ENCODE results near the gene NIPAL3. TPM values are rescaled to one million over a fixed set of nuclear protein-coding genes. Genes with fewer than 3 reads are reported as not detected.
A peak's percentile ranks its signal among the peaks of the same experiment; 100 is the strongest.

The NIPAL3 gene
- total RNA-seq, 1 experiment from 2014 or later, result 40.8 TPM

DNA sequence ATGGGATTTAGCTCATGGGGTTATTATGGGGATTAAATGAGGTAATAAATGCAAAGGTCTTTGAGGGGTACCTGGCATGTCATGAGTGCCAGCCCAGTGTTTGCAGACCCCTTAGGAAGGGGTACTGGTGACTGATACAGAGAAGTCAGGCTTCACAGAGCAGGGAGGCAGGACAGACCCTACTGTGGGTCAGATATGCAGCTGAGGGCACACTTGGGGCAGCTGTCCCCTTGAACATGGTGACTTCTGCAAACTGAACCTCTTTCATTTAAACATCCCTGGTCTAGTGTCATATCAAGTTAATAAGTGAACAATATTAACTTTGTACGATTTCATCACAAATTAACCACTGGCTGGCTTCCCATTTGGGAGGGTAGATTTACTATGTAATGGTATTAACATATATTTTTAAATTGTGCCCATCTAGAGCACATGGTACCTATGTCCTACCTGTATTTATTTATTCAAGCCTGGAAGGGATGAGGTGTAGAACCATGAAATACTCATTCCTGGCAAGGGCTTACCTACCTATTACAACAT, 27.9 kb upstream of the NIPAL3 start:
- H4K20me1 ChIP-seq (ENCODE audit: insufficient read depth, low read depth, low read length), result peaks cover 21% of the 10 kb centered on the region; the same call in 1 of the 2 replicates
- no peak overlapping the region for H2AFZ ChIP-seq (ENCODE audit: low read length)
- no peaks in the 10 kb centered on the region for H3K79me2 ChIP-seq (ENCODE audit: low read length)
- peaks cover 39% of the 10 kb centered on the region for H3K4me1 ChIP-seq (ENCODE audit: low read length)
- H3K27me3 ChIP-seq (ENCODE audit: low read length), result no peaks in the 10 kb centered on the region
- no peak overlapping the region for H3K27ac ChIP-seq (ENCODE audit: low read length)
- no peak overlapping the region for H3K4me2 ChIP-seq (ENCODE audit: low read depth, low read length, poor library complexity, severe bottlenecking)
- no peak overlapping the region for H3K4me3 ChIP-seq (ENCODE audit: low read length)
- no peaks in the 10 kb centered on the region for H3K9me3 ChIP-seq (ENCODE audit: low read length)
- no peak for DNase-seq
- no peaks in the 10 kb centered on the region for H3K36me3 ChIP-seq (ENCODE audit: insufficient read depth, low read length)
- no peak overlapping the region for H3K9ac ChIP-seq (ENCODE audit: low read length)
- no peaks in the 10 kb centered on the region for H3K9me2 ChIP-seq (replicated peaks; ENCODE audit: insufficient read depth, low read length)

DNA sequence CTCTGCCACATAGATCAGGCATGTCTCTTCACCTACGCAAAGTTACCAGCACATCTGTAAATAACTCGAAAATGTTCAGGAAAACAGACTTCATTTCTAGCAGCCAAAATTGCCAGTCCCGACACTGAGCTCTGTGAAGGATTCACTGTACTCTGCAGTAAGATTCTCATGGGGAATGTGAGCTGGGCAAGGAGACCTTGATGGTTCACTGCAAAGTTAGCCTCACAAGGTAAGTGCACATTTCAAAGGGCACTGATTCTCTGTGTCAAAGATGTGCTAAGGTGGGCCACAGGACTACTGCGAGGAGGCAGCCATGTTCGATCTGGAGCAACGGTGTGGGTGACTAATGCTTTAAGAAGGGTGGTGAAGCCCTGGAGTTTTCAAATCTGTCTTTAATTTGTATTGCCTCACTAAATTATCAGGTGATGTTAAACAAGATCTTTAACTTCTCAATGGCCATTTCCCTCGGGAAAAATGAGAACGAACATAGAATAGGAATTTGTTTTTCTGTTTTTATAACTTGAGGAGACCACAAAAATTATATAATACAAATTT, 27.2 kb upstream of the NIPAL3 start:
- H3K79me2 ChIP-seq (ENCODE audit: low read length), result no peaks in the 10 kb centered on the region
- H3K4me3 ChIP-seq (ENCODE audit: low read length), result no peak overlapping the region
- H3K36me3 ChIP-seq (ENCODE audit: insufficient read depth, low read length), result no peaks in the 10 kb centered on the region
- peaks cover 46% of the 10 kb centered on the region for H3K4me1 ChIP-seq (ENCODE audit: low read length)
- H4K20me1 ChIP-seq (ENCODE audit: insufficient read depth, low read depth, low read length), result peaks cover 21% of the 10 kb centered on the region; the same call in 1 of the 2 replicates
- DNase-seq, result no peak
- H2AFZ ChIP-seq (ENCODE audit: low read length), result no peak overlapping the region
- H3K9me3 ChIP-seq (ENCODE audit: low read length), result no peaks in the 10 kb centered on the region
- H3K4me2 ChIP-seq (ENCODE audit: low read depth, low read length, poor library complexity, severe bottlenecking), result no peak overlapping the region
- H3K9me2 ChIP-seq (replicated peaks; ENCODE audit: insufficient read depth, low read length), result no peaks in the 10 kb centered on the region
- no peak overlapping the region for H3K27ac ChIP-seq (ENCODE audit: low read length)
- H3K9ac ChIP-seq (ENCODE audit: low read length), result no peak overlapping the region
- H3K27me3 ChIP-seq (ENCODE audit: low read length), result no peaks in the 10 kb centered on the region

DNA sequence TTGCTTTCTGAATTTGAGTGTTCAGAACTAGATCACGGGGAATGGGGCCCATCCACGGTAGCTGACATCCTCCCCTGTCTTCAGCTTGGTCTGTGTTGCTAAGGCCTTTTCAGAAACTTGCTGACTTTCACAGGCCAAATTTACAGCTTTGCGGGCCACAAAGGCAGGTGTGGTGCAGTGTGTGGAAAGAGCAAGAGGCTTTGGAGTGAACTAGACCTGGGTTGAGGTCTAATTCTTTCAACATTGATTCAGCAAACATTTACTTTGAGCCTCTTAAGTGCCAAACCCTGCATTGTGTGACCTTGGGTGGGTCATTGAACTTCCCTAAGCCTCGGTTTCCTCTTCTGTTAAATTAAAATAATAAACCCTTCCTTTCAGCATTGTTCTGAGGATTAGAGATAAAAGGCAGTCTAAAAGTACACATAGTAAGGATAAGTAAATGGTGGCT, 26.3 kb upstream of the NIPAL3 start:
- no peak overlapping the region for H3K27ac ChIP-seq (ENCODE audit: low read length)
- no peaks in the 10 kb centered on the region for H3K27me3 ChIP-seq (ENCODE audit: low read length)
- no peak overlapping the region for H3K9ac ChIP-seq (ENCODE audit: low read length)
- H4K20me1 ChIP-seq (ENCODE audit: insufficient read depth, low read depth, low read length), result peaks cover 17% of the 10 kb centered on the region; the same call in 1 of the 2 replicates
- no peaks in the 10 kb centered on the region for H3K9me3 ChIP-seq (ENCODE audit: low read length)
- peaks cover 54% of the 10 kb centered on the region for H3K4me1 ChIP-seq (ENCODE audit: low read length)
- no peaks in the 10 kb centered on the region for H3K36me3 ChIP-seq (ENCODE audit: insufficient read depth, low read length)
- no peaks in the 10 kb centered on the region for H3K9me2 ChIP-seq (replicated peaks; ENCODE audit: insufficient read depth, low read length)
- DNase-seq, result no peak
- no peak overlapping the region for H3K4me2 ChIP-seq (ENCODE audit: low read depth, low read length, poor library complexity, severe bottlenecking)
- H3K4me3 ChIP-seq (ENCODE audit: low read length), result no peak overlapping the region
- H2AFZ ChIP-seq (ENCODE audit: low read length), result no peak overlapping the region
- H3K79me2 ChIP-seq (ENCODE audit: low read length), result no peaks in the 10 kb centered on the region

DNA sequence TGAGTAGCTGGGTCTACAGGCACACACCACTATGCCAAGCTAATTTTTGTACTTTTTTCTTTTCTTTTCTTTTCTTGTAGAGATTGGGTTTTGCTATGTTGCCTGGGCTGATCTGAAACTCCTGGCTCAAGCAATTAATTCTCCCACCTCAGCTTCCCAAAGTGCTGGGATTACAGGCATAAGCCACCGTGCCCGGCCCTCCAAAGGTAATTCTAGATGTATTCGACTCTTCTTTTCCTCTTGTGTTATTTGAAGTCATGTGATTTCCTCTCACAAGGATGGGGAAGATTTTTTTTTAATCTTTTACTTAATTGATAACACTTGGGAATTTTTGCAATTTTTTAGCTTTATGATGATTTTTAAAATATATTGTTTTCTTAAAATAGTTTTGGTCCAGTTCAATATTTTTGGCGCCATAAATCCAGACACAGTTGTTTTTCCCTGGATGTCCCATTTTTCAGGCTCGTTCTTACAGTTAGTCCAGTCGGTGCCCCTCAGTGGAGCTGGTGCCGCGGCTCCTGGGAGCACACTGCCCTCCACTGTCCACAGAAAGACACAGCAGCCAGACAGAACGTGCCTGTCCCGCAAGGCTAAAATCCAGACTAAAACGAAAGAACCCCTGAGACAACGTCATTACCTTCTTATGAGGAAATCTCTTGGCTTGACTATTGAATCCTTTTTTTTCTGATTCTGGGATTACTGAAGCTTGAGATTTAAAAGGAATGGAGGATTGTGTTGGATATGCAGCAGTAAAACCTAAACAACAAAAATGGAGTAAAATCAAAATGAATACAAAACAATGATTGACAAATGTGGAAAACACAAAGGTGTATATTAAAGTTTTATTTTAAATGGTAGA, 24.4 kb upstream of the NIPAL3 start:
- DNase-seq, result peak; percentile 88
- peaks cover 49% of the 10 kb centered on the region for H3K4me1 ChIP-seq (ENCODE audit: low read length)
- H3K9me3 ChIP-seq (ENCODE audit: low read length), result no peaks in the 10 kb centered on the region
- no peaks in the 10 kb centered on the region for H3K79me2 ChIP-seq (ENCODE audit: low read length)
- peak overlapping the region; percentile 64 for H3K9ac ChIP-seq (ENCODE audit: low read length)
- peak overlapping the region; percentile 96 for H3K27ac ChIP-seq (ENCODE audit: low read length)
- peak overlapping the region; percentile 82 for H3K4me2 ChIP-seq (ENCODE audit: low read depth, low read length, poor library complexity, severe bottlenecking)
- H3K4me3 ChIP-seq (ENCODE audit: low read length), result peak overlapping the region; percentile 55
- no peak overlapping the region for H2AFZ ChIP-seq (ENCODE audit: low read length)
- 0 out of 2 replicates have a peak, but pooled peaks cover under 1% of the 10 kb centered on the region for H3K36me3 ChIP-seq (ENCODE audit: insufficient read depth, low read length)
- H3K9me2 ChIP-seq (replicated peaks; ENCODE audit: insufficient read depth, low read length), result no peaks in the 10 kb centered on the region
- H4K20me1 ChIP-seq (ENCODE audit: insufficient read depth, low read depth, low read length), result peaks cover 5% of the 10 kb centered on the region; the same call in 1 of the 2 replicates
- no peaks in the 10 kb centered on the region for H3K27me3 ChIP-seq (ENCODE audit: low read length)

DNA sequence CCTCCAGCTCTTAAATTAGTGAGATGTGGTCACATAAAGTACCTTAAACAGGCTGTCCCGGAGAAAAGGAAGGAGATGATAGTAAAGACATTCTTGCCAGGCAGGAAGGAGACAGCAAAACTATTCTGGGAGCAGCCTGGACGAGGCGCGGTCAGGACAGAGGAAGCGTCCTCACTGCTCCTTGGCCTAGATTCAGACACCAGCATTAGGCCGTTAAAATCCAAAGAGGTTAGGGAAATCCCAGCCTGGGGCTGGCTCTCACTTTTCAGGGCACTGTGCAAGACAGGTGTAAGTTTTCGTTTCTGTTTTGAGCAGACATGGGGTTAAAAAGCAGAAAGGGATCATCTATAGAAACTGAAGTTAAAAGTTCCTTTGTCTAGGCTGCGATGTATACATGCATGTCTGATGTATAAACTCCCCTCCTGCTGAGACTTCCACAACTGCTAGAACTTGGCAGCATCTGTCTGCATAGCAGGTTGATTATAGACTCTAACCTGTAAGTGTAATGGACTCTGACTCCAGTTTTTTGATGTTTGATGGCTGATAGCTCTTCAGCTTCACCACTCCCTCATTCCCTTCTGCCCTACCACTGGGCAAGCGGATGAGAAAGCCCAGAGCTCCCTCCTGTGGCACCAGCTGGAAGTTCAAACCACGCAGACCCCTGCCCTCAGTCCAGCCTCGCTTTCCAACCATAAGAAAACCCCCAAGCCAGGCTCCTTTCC, 23.6 kb upstream of the NIPAL3 start:
- no peaks in the 10 kb centered on the region for H3K79me2 ChIP-seq (ENCODE audit: low read length)

DNA sequence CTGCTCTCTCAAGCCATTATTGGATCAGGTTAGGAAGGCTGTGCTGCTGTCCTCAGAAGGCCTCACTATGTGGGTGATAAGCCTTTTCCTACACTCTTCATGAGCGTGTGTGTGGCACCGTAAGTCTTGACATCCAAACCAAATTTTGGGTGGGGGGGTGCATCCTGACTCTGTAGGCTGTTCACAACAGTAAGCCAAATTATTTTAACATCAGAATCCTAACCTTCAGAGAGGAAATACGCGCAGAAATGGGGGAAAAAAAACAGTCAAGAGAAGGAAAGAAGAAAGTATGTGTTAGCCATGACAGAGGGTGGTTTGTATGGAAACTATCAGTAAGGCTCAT, 23.0 kb upstream of the NIPAL3 start:
- Histone ChIP-seq H3K36me3 (ENCODE audit: insufficient read depth, low read length) (peaks cover 9% of the 10 kb centered on the region; the same call in 1 of the 2 replicates), H3K9ac (ENCODE audit: low read length) (peak overlapping the region; percentile 64), H4K20me1 (ENCODE audit: insufficient read depth, low read depth, low read length) (no peaks in the 10 kb centered on the region), H3K27me3 (ENCODE audit: low read length) (no peaks in the 10 kb centered on the region), H3K9me3 (ENCODE audit: low read length) (no peaks in the 10 kb centered on the region), H3K9me2 (replicated peaks; ENCODE audit: insufficient read depth, low read length) (no peaks in the 10 kb centered on the region), H3K4me3 (ENCODE audit: low read length) (peak overlapping the region; percentile 55), H3K27ac (ENCODE audit: low read length) (peak overlapping the region; percentile 96), H2AFZ (ENCODE audit: low read length) (peak overlapping the region; percentile 72), H3K79me2 (ENCODE audit: low read length) (no peaks in the 10 kb centered on the region), H3K4me2 (ENCODE audit: low read depth, low read length, poor library complexity, severe bottlenecking) (peak overlapping the region; percentile 82), H3K4me1 (ENCODE audit: low read length) (peaks cover 38% of the 10 kb centered on the region)
- DNase-seq, result no peak

More for the DNA sequence above, 23.6 kb upstream of the NIPAL3 start:
- Histone ChIP-seq H3K4me2 (ENCODE audit: low read depth, low read length, poor library complexity, severe bottlenecking) (peak overlapping the region; percentile 82), H3K9me2 (replicated peaks; ENCODE audit: insufficient read depth, low read length) (no peaks in the 10 kb centered on the region), H2AFZ (ENCODE audit: low read length) (peak overlapping the region; percentile 72), H3K9ac (ENCODE audit: low read length) (peak overlapping the region; percentile 64), H4K20me1 (ENCODE audit: insufficient read depth, low read depth, low read length) (no peaks in the 10 kb centered on the region; the same call in 1 of the 2 replicates), H3K27ac (ENCODE audit: low read length) (peak overlapping the region; percentile 96), H3K9me3 (ENCODE audit: low read length) (no peaks in the 10 kb centered on the region), H3K27me3 (ENCODE audit: low read length) (no peaks in the 10 kb centered on the region), H3K4me3 (ENCODE audit: low read length) (peak overlapping the region; percentile 55), H3K36me3 (ENCODE audit: insufficient read depth, low read length) (peaks cover 9% of the 10 kb centered on the region; the same call in 1 of the 2 replicates), H3K4me1 (ENCODE audit: low read length) (peaks cover 40% of the 10 kb centered on the region)
- DNase-seq, result peak; percentile 92

DNA sequence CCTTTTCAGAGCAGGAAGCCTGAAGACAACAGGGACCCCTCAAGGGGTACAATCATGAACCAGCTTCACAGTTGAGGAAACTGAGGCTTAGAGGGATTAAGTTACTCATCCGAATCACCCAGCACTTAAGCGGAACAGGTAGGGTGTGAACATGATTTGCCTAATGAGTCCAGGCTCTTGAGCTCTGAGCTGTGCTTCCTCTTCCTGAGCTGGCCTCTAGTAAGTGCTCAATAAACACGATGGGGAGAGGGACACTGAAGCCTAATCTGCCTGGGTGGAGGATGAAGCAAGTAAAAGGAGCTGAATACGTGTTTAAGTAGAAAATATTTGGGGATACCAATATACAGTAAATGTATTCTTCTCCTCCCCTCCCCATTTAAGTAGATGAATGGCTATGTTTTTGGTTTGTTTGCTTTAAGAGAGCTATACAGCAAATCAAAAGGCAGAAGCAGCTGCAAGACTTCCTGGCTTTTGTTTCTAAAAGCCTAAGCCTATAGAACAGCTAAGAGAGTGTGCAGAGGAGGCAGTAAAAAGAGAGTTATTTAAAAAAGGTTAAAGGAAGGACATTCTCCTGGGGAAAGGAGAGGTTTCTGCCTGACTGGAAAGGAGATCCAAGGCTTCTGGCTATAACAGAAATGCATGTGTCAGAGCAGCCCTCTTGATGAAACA, 22.5 kb upstream of the NIPAL3 start:
- DNase-seq, result peak; percentile 91
- H2AFZ ChIP-seq (ENCODE audit: low read length), result no peak overlapping the region

More for the DNA sequence above, 22.5 kb upstream of the NIPAL3 start:
- peaks cover 43% of the 10 kb centered on the region for H3K4me1 ChIP-seq (ENCODE audit: low read length)
- 0 out of 2 replicates have a peak overlapping the region, but pooled peaks have one; percentile 55 for H3K4me3 ChIP-seq (ENCODE audit: low read length)
- H3K9me2 ChIP-seq (replicated peaks; ENCODE audit: insufficient read depth, low read length), result no peaks in the 10 kb centered on the region
- no peaks in the 10 kb centered on the region for H3K9me3 ChIP-seq (ENCODE audit: low read length)
- no peaks in the 10 kb centered on the region for H3K27me3 ChIP-seq (ENCODE audit: low read length)
- peaks cover 9% of the 10 kb centered on the region; the same call in 1 of the 2 replicates for H3K36me3 ChIP-seq (ENCODE audit: insufficient read depth, low read length)
- peak overlapping the region; percentile 96 for H3K27ac ChIP-seq (ENCODE audit: low read length)
- no peaks in the 10 kb centered on the region for H4K20me1 ChIP-seq (ENCODE audit: insufficient read depth, low read depth, low read length)
- H3K79me2 ChIP-seq (ENCODE audit: low read length), result no peaks in the 10 kb centered on the region
- H3K4me2 ChIP-seq (ENCODE audit: low read depth, low read length, poor library complexity, severe bottlenecking), result peak overlapping the region; percentile 82
- peak overlapping the region; percentile 64 for H3K9ac ChIP-seq (ENCODE audit: low read length)

Measured in Karpas-422 (cell line).